Measurements from ENCODE around the gene SMAD6. TPM values are rescaled to one million over a fixed set of nuclear protein-coding genes. Genes with fewer than 3 reads are reported as not detected.
"Not testable (repeated sequence)": the region's sequence is repeated elsewhere in the genome, so short reads cannot be mapped to it uniquely, and the experiment has no call there.

The SMAD6 gene
- total RNA-seq, 1 experiment from 2014 or later: 2.0 TPM

GRCh38 chr15:66825139-66825538, 123.1 kb downstream of the SMAD6 start:
- DNase-seq (ENCODE audit: low read depth): no peak

DNA sequence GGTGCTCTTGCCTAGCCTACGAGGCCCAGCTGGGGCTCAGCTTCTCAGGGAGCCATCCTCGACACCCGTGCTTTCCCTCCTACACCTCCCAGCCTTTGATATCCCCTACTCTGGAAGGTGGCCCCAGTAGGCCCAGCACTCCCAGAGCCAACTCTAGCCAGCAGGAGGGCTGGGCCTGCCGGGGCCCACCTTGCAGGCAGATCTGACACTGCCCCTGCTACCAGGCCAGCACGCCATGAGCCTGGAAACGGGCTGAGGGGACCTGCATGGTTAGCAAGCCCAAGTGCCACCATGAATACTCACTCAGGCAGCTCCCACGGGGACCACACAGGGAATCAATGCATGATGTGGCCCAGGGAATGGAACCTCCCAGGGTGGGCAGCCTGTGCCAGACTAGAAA, 123.7 kb downstream of the SMAD6 start:
- no peak for DNase-seq (ENCODE audit: low read depth)

GRCh38 chr15:66826507-66826906, 124.5 kb downstream of the SMAD6 start:
- no peak for DNase-seq (ENCODE audit: low read depth)

DNA sequence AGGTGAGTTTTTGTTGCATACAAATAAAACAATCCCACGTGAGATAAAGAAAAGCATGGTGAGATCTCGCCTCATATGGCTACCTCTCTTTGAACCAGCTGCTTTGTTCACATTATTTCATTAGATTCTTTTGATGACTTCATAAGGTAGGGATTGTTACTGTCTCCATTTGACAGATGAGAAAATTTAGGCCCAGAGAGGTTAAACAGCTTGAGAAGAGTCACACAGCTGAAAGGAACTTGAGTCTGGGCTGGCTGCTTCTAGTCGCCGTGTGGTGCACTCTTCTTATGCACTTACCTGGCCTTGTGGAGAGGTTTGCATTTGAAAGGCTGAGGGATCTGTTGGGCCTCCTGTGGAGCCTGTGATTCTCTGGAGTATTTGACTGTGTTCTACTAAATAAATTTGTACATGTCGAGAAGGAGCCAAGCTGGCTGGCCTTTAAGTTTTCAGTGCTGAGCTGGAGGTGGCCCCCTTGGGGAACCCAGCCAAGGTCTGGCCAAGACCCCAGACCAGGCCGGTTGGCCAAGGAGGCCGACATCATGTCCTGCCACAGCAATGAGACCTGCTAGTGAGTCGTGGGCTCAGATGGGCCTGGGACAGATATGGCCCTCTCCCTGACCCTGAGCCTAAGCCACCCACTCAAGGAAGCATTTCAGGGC, 125.1 kb downstream of the SMAD6 start:
- DNase-seq (ENCODE audit: low read depth): no peak

GRCh38 chr15:66827698-66828055, 125.6 kb downstream of the SMAD6 start:
- DNase-seq (ENCODE audit: low read depth): no peak

GRCh38 chr15:66828817-66829541, 126.9 kb downstream of the SMAD6 start:
- not testable (repeated sequence) for DNase-seq (ENCODE audit: low read depth)

DNA sequence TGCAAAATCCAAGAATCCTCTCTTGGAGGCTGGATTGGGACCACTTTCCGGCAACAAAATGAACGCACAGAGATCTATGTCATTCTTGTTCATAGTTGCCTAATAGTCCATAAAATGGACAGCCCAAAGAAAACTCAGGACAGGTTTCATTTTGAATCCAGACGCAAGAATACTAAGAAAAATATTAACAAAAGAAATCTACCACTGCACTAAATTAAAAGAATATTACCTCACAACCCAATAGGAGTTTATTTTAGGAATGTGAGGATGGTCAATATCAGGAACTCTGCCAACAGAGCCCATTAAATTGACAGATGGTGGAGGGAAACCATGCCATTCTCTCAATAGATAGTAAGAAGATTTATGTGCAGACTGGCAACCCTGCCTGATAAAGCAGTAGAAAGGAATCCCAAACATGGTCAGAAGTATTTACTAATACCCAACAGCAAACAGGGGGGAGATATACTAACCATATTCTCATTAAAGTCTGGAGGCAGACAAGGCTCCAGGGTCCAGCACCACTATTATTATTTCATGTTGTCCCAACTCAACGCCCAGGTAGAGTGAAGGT, 127.6 kb downstream of the SMAD6 start:
- no peak for DNase-seq (ENCODE audit: low read depth)

DNA sequence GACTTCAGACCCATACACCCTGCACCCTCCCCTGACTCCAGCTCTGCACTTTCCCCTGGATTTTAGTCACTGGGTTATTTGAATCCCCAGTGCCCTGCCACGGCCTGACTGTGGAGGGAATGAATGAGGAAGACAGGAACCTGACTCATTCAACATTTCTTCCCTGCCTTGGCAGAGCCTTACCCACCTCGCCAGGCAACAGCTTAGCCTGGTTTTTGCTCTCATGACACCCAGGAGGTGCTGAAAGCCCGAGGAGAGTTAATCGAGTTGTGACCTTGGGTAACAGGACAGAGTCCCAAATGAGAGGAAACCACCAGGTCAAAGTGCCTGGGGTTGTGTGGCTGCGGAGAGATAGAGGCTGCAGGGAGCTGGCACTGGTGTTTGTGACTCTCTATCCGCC, 128.3 kb downstream of the SMAD6 start:
- peak; percentile 55 for DNase-seq (ENCODE audit: low read depth)

DNA sequence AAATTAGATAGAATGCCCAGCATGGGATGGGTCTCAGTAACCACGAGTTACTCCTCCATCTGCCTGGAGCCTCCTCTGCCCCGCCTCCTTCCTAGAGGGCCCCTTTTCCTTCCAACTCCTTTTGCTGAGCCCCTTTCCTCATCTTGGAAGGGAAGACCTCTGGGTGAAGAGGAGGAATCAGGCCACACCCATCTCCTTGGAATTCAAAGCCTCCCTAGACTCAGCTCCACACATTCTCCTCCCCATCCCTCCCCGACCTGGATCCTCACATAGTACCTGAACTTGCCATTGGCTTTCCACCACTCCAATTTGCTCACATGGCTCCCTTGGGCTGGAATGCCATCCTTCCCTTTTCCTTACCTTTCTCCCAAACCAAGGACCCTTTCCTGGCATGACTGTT, 128.8 kb downstream of the SMAD6 start:
- no peak for DNase-seq (ENCODE audit: low read depth)

GRCh38 chr15:66831289-66831688, 129.3 kb downstream of the SMAD6 start:
- no peak for DNase-seq (ENCODE audit: low read depth)

DNA sequence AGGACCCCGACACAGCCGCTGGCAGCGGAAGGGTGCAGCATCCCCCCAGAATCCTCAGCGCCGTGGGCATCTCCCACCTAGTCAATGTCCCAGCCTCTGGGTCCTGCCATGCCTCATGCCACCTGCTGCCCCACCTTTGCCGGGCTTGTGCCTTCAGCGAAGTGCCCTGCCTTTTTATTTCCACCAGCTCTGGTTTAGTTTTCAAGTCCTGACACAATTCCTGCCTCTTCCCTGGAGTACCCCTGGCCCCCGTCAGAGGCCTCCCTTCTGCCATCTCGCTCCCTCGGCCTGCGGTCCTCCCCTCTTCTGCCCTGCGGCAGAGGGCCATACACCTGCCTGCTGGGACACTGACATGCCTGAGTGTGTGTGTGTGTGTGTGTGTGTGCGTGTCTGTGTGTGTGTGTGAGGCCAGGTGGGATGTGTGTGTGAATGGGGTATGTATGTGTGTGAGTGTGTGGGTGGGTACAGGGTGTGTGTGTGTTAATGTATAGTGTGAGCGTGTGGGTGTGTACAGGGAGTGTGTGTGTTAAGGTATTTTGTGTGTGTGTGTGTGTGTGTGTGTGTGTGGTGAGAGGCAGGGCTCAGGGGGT, 129.9 kb downstream of the SMAD6 start:
- DNase-seq (ENCODE audit: low read depth): no peak

Other genes with a start within 250 kb of the SMAD6 start
- 25.4 and 28.4 TPM in 2 replicates for gene SNAPC5, start 204.5 kb upstream of the SMAD6 start, total RNA-seq (2014; rRNA removed; shearing (Covaris generic))
- gene RPL4, start 197.4 kb upstream of the SMAD6 start, total RNA-seq (2014; rRNA removed; shearing (Covaris generic)): 5,469 and 6,147 TPM in 2 replicates
- 73.1 and 87.0 TPM in 2 replicates for gene ZWILCH, start 196.9 kb upstream of the SMAD6 start, total RNA-seq (2014; rRNA removed; shearing (Covaris generic))
- 2.2 and 2.8 TPM in 2 replicates for gene LCTL, start 136.2 kb upstream of the SMAD6 start, total RNA-seq (2014; rRNA removed; shearing (Covaris generic))